HepG2 (cell line): ENCODE data around the gene THBS1. TPM values are rescaled to one million over a fixed set of nuclear protein-coding genes. Genes with fewer than 3 reads are reported as not detected.

Source experiments
- ATAC-seq: fragments of 200-7000 bp; cut with Tn5 transposase; 3 replicates; pipeline ENCODE4 v1.9.1; 2020; ENCODE audit warnings: mild to moderate bottlenecking, moderate library complexity
- BruUV-seq: library from RNA; stranded (reverse); fragments of 400-500 nt; replicated peaks from 2 replicates; lab custom pipeline; 2021; lab: Mats Ljungman, UMichigan
- CTCF ChIA-PET: fragments of 300-600 bp; formaldehyde crosslinking; extraction: SDS; loops from one replicate; lab custom pipeline; 2021; ENCODE audit warnings: low total read pairs, inconsistent platforms, low intra/inter-chr PET ratio; lab: Yijun Ruan, JAX
- POLR2A ChIA-PET: fragments of 350-600 bp; sonication (Branson Sonifier 250); formaldehyde crosslinking; loops from one replicate; lab custom pipeline; 2020; ENCODE audit warnings: antibody characterized with exemption, inconsistent platforms; lab: Yijun Ruan, JAX
- DNase-seq: peaks from one replicate; pipeline ENCODE4 v3.0.0-alpha.2; 2015; ENCODE audit warnings: low spot score
- FAIRE-seq: peaks from 3 replicates; lab custom pipeline; 2011; peaks lifted over from hg19 to GRCh38; lab: Jason Lieb, UNC
- H2AFZ ChIP-seq: one replicate; pipeline ENCODE4 v1.6.1; 2011; ENCODE audit warnings: low read length, inconsistent platforms
- H3K27ac ChIP-seq: fragments of 300-600 bp; 3 replicates; pipeline ENCODE4 v1.8.0; 2011; ENCODE audit warnings: mixed run types, mild to moderate bottlenecking, mixed read lengths, low read length, inconsistent platforms; ENCODE audit not compliant: insufficient read depth; ENCODE audit errors: extremely low read length
- H3K27me3 ChIP-seq, 2 experiments: fragments of 200-600 bp in 1 of 2; 2 replicates in 1 of 2; 3 replicates in 1 of 2; pipeline versions ENCODE4 v1.6.0 to v1.8.0; 2011; ENCODE audit warnings: low read length in 2 of 2, mild to moderate bottlenecking in 2 of 2, moderate library complexity in 2 of 2, inconsistent platforms in 1 of 2; ENCODE audit not compliant: insufficient read depth in 2 of 2, control insufficient read depth in 1 of 2
- H3K36me3 ChIP-seq, 2 experiments: fragments of 200-600 bp in 1 of 2; replicated peaks in 1 of 2; 2 replicates in 1 of 2; 3 replicates in 1 of 2; pipeline versions ENCODE4 v1.5.1 to v1.8.0; 2011; ENCODE audit warnings: low read length in 2 of 2, inconsistent platforms in 1 of 2; ENCODE audit not compliant: insufficient read depth in 2 of 2, control insufficient read depth in 1 of 2
- H3K4me1 ChIP-seq: 2 replicates; pipeline ENCODE4 v1.5.1; 2012; ENCODE audit warnings: low read length, inconsistent platforms; ENCODE audit not compliant: insufficient read depth
- H3K4me2 ChIP-seq: 2 replicates; pipeline ENCODE4 v1.6.0; 2011; ENCODE audit warnings: low read depth, low read length, inconsistent platforms
- H3K4me3 ChIP-seq, 3 experiments: fragments of 200-600 bp in 1 of 3; sonication (generic), shearing (Covaris generic) in 1 of 3; replicated peaks in 1 of 3; 2 replicates each; pipeline ENCODE4 v1.5.1; 2011 to 2016; ENCODE audit warnings: low read length in 3 of 3, inconsistent platforms in 2 of 3, low read depth in 2 of 3, mild to moderate bottlenecking in 2 of 3, control low read depth in 1 of 3, mixed read lengths in 1 of 3; ENCODE audit not compliant: insufficient read depth in 1 of 3
- H3K79me2 ChIP-seq: one replicate; pipeline ENCODE4 v1.6.1; 2011; ENCODE audit warnings: low read length, inconsistent platforms; ENCODE audit not compliant: insufficient read depth
- H3K9ac ChIP-seq: 2 replicates; pipeline ENCODE4 v1.6.0; 2011; ENCODE audit warnings: mild to moderate bottlenecking, low read depth, low read length, inconsistent platforms; ENCODE audit not compliant: insufficient read depth
- H3K9me3 ChIP-seq: 2 replicates; pipeline ENCODE4 v1.5.1; 2012; ENCODE audit warnings: mild to moderate bottlenecking, low read length
- H4K20me1 ChIP-seq: 2 replicates; pipeline ENCODE4 v1.6.0; 2011; ENCODE audit warnings: inconsistent platforms, mild to moderate bottlenecking, low read length, moderate library complexity; ENCODE audit not compliant: insufficient read depth
- CHD4 ChIP-seq: fragments of 200-600 bp; sonication (generic); IDR thresholded peaks from 2 replicates; pipeline ENCODE4 v1.7.0; 2017; ENCODE audit warnings: mild to moderate bottlenecking, low read length, borderline replicate concordance
- JUN ChIP-seq: sonication (generic); formaldehyde crosslinking; IDR thresholded peaks from 2 replicates; pipeline ENCODE4 v1.4.0; 2020; ENCODE audit warnings: mild to moderate bottlenecking, missing genetic modification reagents
- KLF9 ChIP-seq: IDR thresholded peaks from 2 replicates; pipeline ENCODE4 v1.6.1; 2016; ENCODE audit warnings: low read depth
- PHF20 ChIP-seq: sonication (generic); formaldehyde crosslinking; IDR thresholded peaks from 2 replicates; pipeline ENCODE4 v1.5.0; 2020; ENCODE audit warnings: mild to moderate bottlenecking, missing genetic modification reagents
- RBM22 ChIP-seq: fragments of 200-400 bp; formaldehyde crosslinking; optimal IDR thresholded peaks from 2 replicates; pipeline ENCODE3; 2017; ENCODE audit warnings: mild to moderate bottlenecking, low read length, moderate library complexity
- TCF7L2 ChIP-seq: IDR thresholded peaks from 2 replicates; pipeline ENCODE4 v1.6.1; 2011; ENCODE audit warnings: mild to moderate bottlenecking, low read depth, low read length, moderate library complexity
- U2AF2 ChIP-seq: fragments of 200-400 bp; formaldehyde crosslinking; IDR thresholded peaks from 2 replicates; pipeline ENCODE4 v1.6.1; 2017; ENCODE audit warnings: low read depth, mild to moderate bottlenecking, low read length
- ZNF788 ChIP-seq: sonication (generic); formaldehyde crosslinking; IDR thresholded peaks from 2 replicates; pipeline ENCODE4 v1.5.0; 2020; ENCODE audit warnings: mild to moderate bottlenecking, missing genetic modification reagents, borderline replicate concordance
- WGBS: methylation state at CpG from one replicate; pipeline ENCODE4 v1.1.6; 2017; ENCODE audit warnings: low lambda C conversion rate; 5-methylcytosine and 5-hydroxymethylcytosine counted together
- in situ Hi-C: cut with HindIII; loops from 2 replicates; pipeline ENCODE4 v1.10.0; 2017; ENCODE audit warnings: low pct_unique_long_range_greater_than_20kb; ENCODE audit not compliant: extremely low pct_ligation_motif_present
- intact Hi-C: fragments of 100-400 bp; cut with micrococcal nuclease; formaldehyde crosslinking; loops from one replicate; pipeline ENCODE4 v1.10.0; 2022; ENCODE audit not compliant: unreplicated experiment
- polyA plus RNA-seq, 8 experiments: library from polyadenylated mRNA; depleted of rRNA in 3 of 8; stranded (reverse) in 7 of 8; unstranded in 1 of 8; fragments of >200 nt; fragmentation: Illumina TruSeq in 4 of 8; extraction: Trizol in 4 of 8; gene quantifications; 2 replicates each; pipeline versions ENCODE4 v1.2.1 to v1.2.3, GENCODE V29; 2011 to 2016; ENCODE audit warnings: low read depth in 4 of 8, missing spikeins in 1 of 8, mixed read lengths in 1 of 8; ENCODE audit not compliant: insufficient read depth in 1 of 8
- total RNA-seq, 5 experiments: library from RNA; depleted of rRNA; stranded (reverse); fragments of >200 nt; fragmentation: Illumina TruSeq; extraction: Trizol; gene quantifications; 2 replicates each; pipeline ENCODE4 v1.2.3, GENCODE V29; 2016; ENCODE audit warnings: low read depth in 1 of 5
- TF ChIP-seq, protein P1 (sequence below), 2 experiments: sonication (generic) in 1 of 2; formaldehyde crosslinking in 1 of 2; IDR thresholded peaks; 2 replicates each; pipeline versions ENCODE4 v1.4.0 to v1.6.1; 2018 to 2020; ENCODE audit warnings: missing genetic modification reagents in 2 of 2, borderline replicate concordance in 1 of 2, low read depth in 1 of 2, mild to moderate bottlenecking in 1 of 2, missing biosample characterization in 1 of 2
- TF ChIP-seq, protein P2 (sequence below): sonication (generic); formaldehyde crosslinking; IDR thresholded peaks from 2 replicates; pipeline ENCODE4 v1.4.0; 2020; ENCODE audit warnings: missing genetic modification reagents

The THBS1 gene
- total and polyA plus RNA-seq, 2 of the 13 experiments (the other 11 are each of a cell fraction or from before 2014, with no cell fraction given), result 54.7 to 67.1 TPM

DNA sequence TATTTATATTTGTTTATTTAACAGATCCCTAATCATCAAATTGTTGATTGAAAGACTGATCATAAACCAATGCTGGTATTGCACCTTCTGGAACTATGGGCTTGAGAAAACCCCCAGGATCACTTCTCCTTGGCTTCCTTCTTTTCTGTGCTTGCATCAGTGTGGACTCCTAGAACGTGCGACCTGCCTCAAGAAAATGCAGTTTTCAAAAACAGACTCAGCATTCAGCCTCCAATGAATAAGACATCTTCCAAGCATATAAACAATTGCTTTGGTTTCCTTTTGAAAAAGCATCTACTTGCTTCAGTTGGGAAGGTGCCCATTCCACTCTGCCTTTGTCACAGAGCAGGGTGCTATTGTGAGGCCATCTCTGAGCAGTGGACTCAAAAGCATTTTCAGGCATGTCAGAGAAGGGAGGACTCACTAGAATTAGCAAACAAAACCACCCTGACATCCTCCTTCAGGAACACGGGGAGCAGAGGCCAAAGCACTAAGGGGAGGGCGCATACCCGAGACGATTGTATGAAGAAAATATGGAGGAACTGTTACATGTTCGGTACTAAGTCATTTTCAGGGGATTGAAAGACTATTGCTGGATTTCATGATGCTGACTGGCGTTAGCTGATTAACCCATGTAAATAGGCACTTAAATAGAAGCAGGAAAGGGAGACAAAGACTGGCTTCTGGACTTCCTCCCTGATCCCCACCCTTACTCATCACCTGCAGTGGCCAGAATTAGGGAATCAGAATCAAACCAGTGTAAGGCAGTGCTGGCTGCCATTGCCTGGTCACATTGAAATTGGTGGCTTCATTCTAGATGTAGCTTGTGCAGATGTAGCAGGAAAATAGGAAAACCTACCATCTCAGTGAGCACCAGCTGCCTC, 14.7 kb downstream of the THBS1 start:
- H3K36me3 ChIP-seq, result peaks cover 30 to 47% of the 10 kb centered on the region in 2 experiments
- no peak overlapping the region for H3K9ac ChIP-seq
- in situ Hi-C loops (no loop called here), intact Hi-C loops (no loop called here)
- BruUV-seq, result TSS peak; percentile 36
- TF ChIP-seq RBM22, result peak; percentile 62
- TF ChIP-seq TCF7L2, result no peak
- no peak for TF ChIP-seq KLF9
- no peak for TF ChIP-seq U2AF2
- no peaks in the 10 kb centered on the region for H3K9me3 ChIP-seq
- H3K4me2 ChIP-seq, result no peak overlapping the region
- H3K79me2 ChIP-seq, result no peaks in the 10 kb centered on the region
- POLR2A ChIA-PET, result no interaction called here
- no peaks in the 10 kb centered on the region for H3K27me3 ChIP-seq
- CTCF ChIA-PET, result no interaction called here
- no peak overlapping the region for H3K4me3 ChIP-seq
- H2AFZ ChIP-seq, result no peak overlapping the region
- DNase-seq (no peak), ATAC-seq (no peak), FAIRE-seq (no peak)
- H3K4me1 ChIP-seq, result no peaks in the 10 kb centered on the region
- no peaks in the 10 kb centered on the region; the same call in 1 of the 2 replicates for H4K20me1 ChIP-seq
- H3K27ac ChIP-seq, result no peak overlapping the region
- WGBS, result 95% methylated on average over 8 of the region's 8 CpGs

DNA sequence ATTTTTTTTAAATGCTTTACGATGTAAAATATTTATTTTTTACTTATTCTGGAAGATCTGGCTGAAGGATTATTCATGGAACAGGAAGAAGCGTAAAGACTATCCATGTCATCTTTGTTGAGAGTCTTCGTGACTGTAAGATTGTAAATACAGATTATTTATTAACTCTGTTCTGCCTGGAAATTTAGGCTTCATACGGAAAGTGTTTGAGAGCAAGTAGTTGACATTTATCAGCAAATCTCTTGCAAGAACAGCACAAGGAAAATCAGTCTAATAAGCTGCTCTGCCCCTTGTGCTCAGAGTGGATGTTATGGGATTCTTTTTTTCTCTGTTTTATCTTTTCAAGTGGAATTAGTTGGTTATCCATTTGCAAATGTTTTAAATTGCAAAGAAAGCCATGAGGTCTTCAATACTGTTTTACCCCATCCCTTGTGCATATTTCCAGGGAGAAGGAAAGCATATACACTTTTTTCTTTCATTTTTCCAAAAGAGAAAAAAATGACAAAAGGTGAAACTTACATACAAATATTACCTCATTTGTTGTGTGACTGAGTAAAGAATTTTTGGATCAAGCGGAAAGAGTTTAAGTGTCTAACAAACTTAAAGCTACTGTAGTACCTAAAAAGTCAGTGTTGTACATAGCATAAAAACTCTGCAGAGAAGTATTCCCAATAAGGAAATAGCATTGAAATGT, 15.6 kb downstream of the THBS1 start:
- Histone ChIP-seq H3K36me3 (peaks cover 24 to 38% of the 10 kb centered on the region in 2 experiments), H3K4me1 (no peaks in the 10 kb centered on the region), H3K4me2 (no peak overlapping the region), H3K9me3 (no peaks in the 10 kb centered on the region), H3K27me3 (no peaks in the 10 kb centered on the region), H3K9ac (no peak overlapping the region), H3K79me2 (no peaks in the 10 kb centered on the region), H3K27ac (no peak overlapping the region), H3K4me3 (no peak overlapping the region), H4K20me1 (no peaks in the 10 kb centered on the region; the same call in 1 of the 2 replicates), H2AFZ (no peak overlapping the region)
- in situ Hi-C loops (no loop called here), intact Hi-C loops (no loop called here)
- no TSS peak for BruUV-seq
- ChIA-PET CTCF (no interaction called here), POLR2A (no interaction called here)
- TF ChIP-seq, protein P1, sequence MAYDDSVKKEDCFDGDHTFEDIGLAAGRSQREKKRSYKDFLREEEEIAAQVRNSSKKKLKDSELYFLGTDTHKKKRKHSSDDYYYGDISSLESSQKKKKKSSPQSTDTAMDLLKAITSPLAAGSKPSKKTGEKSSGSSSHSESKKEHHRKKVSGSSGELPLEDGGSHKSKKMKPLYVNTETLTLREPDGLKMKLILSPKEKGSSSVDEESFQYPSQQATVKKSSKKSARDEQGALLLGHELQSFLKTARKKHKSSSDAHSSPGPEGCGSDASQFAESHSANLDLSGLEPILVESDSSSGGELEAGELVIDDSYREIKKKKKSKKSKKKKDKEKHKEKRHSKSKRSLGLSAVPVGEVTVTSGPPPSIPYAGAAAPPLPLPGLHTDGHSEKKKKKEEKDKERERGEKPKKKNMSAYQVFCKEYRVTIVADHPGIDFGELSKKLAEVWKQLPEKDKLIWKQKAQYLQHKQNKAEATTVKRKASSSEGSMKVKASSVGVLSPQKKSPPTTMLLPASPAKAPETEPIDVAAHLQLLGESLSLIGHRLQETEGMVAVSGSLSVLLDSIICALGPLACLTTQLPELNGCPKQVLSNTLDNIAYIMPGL (CRISPR knock-in tag; IDR thresholded peaks at IDR 0.05; ENCODE audit: borderline replicate concordance in 1 of 2, low read depth in 1 of 2), result no peak
- no peak for TF ChIP-seq PHF20 (CRISPR knock-in tag)
- no peak for TF ChIP-seq ZNF788 (CRISPR knock-in tag)
- TF ChIP-seq CHD4, result no peak
- TF ChIP-seq JUN (CRISPR knock-in tag), result no peak
- TF ChIP-seq, protein P2, sequence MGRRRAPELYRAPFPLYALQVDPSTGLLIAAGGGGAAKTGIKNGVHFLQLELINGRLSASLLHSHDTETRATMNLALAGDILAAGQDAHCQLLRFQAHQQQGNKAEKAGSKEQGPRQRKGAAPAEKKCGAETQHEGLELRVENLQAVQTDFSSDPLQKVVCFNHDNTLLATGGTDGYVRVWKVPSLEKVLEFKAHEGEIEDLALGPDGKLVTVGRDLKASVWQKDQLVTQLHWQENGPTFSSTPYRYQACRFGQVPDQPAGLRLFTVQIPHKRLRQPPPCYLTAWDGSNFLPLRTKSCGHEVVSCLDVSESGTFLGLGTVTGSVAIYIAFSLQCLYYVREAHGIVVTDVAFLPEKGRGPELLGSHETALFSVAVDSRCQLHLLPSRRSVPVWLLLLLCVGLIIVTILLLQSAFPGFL (CRISPR knock-in tag), result no peak
- no peak for DNase-seq
- 88% methylated on average over 5 of the region's 5 CpGs for WGBS
- no peak for FAIRE-seq
- no peak for ATAC-seq
